GM21786 (cell line): ENCODE measurements around the gene GNAZ.

ENCODE experiments used
- ATAC-seq: cut with Tn5 transposase; IDR thresholded peaks from one replicate; pipeline ENCODE4 v1.9.1; 2021; ENCODE audit not compliant: unreplicated experiment

The GNAZ gene

DNA sequence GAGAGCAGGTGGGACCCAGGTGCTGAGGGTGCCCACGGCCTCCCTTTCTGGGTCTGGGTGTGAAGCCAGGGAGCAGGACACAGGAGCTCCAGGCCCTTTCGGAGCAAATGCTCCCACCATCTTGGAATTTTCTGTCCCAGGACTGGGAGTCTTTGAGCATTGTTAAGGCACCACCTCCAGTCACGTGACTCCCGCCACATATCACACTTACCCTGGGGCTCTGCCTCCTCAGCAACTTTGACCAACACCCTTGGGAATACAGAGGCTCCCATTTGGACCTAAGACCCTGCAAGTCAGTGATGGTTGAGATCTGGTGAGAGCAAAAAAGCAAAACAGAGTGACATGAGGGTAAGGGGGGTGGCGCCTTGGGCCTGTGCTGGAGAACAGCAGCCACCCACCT is 35.6 kb downstream of the GNAZ start:
- ATAC-seq, result no peak

DNA sequence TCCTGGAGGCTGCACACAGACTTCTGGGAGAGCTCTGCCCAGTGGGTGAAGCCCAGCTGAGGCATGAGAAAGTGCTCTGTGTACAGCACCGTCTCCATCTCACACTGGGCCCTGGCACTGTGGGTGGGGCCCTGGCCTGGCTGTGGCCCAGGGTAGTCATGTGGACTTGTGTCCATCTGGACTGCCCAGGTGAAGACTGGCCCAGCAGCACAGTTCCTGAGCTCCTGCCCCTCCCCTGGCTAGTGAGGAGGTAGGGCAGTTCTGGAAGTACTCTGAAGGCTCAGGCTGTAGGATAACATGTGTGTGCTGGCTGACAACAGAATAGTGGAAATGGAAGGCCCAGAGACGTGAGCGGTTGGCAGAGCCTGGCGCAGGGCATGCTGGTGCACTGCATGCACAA is 36.0 kb downstream of the GNAZ start:
- ATAC-seq, result no peak

DNA sequence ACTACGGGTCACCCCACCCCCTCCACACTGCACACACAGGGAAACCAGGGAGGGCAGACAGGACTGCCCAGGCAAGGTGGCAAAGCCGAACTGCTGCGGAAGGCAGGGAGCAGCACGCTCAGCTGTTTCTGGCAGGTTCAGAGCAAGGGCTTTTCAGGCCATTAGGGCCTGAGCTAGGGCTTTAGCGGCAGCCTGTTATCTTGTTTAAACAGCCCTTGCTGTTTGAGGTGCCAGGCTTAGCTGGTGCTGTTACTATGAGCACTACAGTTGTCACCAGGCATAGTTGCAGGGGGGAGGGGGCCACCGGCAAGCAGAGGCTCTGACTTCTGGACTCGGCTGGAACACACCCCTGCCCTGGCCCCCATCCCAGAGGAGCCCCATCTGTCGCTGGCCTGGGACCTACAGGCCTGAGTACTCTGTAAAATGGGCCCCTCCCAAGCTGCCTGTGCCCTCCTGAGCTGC is 36.6 kb downstream of the GNAZ start:
- no peak for ATAC-seq

DNA sequence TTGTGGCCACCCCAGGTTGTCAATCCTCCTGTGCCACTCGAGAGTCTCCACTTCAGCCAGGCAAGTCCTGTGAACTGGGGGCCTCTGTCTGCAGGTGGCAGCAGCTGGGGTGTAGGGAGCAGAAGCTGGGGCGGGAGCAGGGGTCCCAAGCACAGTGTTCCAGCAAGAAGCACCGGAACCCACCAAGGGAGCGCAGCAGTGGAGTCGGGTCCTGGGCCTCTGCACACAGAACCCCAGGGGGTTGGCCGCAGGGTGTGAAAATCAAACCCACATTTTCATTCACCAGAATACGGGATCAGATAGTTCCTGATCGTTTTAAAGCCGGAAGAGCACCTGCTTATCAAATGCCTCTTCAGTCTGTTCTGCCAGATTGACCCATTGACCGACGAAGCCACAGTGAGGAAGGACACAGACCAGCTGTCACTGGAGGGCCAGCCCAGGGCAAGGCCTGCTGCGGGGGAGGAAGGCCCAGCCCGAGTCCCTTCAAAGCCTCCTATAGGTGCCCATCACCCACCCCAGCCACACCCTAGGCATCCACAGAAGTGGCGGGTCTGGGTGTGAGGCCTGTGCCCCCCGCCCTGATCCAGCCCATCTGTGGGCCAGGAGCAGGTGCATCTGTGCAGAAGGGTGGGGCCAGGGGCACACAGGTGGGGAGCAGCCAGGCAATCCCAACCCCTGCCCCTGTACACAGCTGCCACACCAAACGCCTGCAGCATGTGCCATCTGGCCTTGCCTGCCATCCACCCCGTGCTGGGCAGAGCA is 37.3 kb downstream of the GNAZ start:
- no peak for ATAC-seq

DNA sequence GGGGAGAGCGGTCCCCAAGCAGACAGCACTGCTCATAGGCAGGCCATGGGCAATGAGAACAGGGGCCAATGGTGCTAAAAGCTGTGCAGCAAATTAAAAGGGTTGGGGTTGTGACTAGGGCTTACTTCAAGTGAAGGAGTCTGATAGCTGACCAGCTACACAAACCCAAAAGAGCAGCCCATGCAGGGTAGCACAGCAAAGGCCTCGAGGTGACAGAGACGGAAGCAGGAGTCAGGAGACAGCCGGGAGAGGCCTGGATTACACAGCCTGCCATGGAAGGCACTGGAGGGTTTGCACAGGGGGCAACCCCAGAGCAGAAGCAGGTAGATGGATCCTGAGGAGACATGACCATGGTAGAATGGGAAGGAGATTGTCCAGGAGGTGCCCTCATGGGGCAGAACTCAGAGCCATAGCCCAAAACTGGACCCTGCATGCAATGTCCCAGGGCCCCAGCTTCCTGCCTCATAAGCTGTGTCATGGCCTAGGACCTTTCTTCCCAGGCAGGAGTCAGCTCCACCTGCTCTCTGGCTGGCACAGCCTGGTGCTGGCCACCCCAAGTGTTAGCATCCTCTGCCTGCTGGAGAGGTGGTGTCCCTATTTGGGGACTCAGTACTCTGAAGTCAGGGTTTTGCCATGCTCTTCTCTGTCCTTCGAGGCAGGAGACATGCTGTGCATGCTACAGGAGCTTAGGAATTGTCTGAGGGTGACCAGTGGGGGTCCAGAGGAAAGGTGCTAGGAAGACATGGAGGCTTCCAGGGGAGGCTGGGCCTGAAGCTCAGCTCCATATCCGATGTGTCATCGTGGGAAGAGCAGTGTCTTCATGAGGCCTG is 38.1 kb downstream of the GNAZ start:
- no peak for ATAC-seq

DNA sequence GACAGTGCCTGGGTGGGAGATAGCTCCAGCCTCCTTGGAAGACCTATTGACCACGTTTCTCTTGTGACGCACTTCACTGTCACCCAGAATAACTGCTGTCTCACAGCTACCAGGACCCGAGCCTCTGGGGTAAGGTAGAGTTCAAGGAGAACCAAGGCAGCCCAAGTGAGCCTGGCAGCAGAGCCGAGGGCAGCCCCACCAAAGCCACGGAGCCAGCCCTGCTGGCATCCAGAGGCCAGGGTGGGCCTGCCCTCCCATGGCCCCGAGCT is 38.7 kb downstream of the GNAZ start:
- ATAC-seq, result no peak

DNA sequence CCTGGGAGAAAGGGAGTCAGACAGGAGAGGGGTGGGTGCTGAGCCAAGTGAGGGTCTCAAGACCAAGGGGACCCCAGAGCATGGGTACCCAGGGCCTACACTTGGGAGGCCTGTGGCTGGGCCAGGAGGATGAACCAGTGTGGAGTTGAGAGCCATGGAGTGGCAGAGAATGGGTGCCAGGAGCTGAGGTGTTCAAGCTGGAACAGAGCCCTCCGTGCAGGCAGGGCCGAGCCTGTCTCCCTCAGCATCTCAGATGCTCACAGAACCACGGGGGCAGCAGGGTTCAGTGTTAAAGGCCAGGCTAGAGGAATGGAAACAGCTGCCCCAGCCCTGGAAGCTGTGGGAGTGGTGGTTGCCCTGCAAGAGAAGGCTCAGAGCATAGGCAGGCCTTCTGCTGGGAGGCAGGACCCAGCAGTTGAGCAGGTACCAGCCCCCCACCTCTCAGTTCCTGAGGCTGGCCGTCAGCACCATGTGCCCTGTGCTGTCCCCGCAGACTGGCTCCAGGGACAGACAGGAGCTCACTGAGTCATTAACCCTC is 39.2 kb downstream of the GNAZ start:
- no peak for ATAC-seq

DNA sequence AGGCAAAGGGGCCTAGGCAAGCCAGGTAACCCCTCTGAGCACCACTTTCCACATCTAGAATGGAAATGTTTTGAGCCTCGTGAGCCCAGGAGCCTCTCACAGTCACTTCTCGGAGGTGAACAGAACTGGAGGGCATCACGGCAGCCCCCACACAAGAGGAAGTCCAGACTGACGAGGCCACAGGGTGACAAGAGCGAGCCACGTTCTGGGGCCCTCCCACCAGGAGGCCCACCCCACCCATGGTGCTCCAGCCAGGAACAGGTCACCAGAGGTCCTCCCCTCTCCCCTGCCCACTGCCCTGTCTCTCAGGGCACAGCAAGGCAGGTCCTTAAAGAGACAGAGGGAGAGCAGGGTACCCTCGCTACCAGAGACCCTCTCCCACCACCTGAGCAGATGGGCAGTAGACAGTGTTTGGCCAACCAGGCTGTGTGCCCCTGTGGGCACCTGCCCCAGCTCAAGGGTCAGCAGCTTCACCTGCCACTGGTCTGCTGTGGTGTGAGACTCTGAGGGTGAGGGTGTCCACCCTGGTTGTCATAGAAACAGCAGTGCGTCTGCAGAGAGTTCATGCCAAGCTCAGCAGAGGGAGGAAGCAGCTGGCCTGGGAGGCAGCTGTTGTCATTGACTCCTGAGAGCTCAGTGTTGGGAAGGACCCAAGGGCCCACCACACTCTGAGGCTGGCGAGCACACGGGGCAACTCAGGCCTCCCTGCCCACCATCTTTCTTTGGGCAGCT is 40.0 kb downstream of the GNAZ start:
- ATAC-seq, result no peak

DNA sequence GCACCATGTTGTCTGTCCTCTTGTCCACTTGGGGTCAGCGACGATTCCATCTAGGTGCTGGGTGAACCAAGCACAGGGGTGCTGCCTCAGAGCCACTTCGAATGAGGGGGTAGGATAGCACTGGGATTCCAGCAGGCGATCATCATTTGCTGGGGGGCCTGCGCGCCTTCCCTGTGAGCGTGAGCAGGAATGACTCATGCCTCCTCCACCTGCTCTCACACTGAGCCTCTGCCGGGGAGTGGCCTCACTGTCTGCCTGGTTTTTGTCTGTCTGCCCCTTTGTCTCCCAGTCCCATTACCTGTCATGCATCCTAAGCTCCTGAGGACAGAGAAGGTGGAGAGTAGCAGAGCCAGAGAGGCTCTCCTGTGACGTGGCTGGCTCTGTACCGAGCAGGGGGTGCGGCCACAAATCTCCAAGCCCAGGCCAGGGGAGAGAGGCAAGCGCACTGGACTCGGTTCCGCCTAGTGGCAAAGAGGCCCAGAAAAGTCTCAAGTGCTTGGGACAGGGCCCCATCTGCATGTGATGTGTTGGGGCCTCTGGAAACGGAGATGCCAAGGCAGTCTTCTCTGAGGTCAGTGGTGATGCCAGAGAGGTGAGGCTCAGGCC is 40.7 kb downstream of the GNAZ start:
- no peak for ATAC-seq

DNA sequence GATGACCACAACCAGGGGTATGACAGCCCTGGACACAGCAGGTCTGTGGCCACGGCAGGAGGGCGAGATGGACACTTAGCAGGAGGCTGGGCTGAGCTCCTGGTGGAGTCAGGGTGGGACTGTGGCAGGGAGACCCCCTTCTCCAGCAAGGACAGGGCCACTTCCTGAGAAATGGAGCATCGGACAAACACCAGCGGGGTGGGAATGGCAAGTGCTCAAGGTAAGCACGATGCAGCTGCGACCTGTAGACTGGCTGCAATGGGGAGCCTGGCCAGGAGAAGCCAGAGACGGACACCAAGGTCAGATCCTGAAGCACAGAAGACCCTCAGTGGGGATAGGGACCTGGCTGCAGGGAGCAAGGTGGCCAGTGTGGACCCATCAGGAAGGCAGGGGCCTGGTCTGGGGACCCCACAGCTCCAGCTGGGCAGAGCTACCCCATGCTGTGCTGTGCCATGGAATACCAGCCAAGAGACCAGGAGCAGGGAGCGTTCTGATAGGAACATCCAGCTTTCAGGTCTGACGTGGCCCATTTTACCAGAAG is 42.2 kb downstream of the GNAZ start:
- ATAC-seq, result no peak

DNA sequence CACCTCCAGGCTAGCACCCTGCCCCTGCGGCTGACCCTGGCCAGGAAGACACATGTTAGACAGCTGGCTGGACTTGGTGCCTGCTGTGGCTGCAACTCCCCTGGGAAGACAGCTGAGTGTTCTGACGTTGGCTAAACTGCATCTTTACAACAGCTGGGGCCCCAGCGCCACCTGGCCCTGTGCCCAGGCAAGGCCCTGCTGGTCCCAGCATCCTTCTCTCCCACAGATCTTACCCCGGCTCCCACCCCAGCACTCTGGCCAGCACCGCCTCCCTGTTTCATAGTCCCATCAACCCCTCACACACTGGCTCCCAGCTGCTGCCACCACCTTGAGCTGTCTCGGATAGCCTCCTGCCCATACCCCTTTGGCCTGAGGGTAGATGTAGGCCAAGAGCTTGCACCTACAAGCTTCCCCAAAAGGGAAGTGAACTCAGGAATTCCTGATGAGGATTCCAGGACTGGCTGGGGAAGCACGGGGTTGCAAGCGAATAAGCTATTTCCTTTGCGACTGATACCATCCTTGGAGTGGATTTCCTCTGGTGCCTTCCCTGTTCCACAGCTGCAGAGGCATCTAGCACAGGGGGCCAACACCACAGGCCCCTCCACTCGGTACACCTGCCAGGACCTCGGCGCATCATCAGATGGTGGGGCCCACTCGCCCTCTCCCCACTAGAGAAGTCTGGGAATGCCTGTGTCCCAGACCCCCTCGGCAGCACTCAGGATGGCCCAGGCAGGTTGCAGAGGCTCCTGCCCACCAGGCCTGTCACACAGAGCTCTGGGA is 42.9 kb downstream of the GNAZ start:
- no peak for ATAC-seq

DNA sequence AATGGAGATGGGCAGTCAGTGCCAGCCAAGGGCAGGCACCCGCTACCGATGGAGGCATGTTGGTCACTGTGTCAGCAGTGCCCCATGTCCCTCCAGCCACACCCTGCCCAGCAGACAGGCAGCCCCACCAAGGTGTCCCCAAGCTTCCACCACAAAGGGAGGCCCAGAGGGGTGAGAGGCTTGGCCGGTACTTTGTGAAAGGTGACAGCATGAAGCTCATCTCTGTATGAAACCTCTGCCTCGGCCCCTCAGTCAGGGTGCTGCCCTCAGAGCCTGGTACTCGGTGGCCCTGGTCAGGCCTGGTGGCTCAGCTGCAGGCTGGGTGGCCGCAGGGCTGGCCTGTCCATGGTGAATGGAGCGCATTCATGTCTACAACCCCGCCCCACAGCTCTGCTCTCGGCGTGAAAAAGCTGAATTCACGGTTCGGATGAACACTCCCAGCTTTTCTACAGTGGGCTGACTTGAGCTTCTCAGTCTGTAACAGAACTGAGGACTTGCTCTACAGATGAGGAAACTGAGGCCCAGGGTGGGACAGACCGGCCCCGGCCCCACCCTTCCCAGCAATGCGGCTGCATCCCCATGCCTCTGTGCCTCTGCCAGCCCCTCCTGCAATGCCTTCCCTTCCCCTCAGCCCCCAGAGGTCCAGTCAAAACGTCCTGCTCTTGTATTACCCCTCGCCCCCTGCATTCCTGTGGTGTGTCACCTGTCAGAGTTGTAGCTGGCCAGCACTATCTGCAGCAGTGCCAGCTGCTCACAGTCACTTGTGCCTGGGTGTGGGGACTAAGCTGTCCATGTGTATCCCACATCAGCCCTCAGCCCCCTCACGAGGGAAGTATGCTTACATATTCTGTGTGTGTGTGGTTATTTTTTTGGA is 43.8 kb downstream of the GNAZ start:
- ATAC-seq, result no peak

DNA sequence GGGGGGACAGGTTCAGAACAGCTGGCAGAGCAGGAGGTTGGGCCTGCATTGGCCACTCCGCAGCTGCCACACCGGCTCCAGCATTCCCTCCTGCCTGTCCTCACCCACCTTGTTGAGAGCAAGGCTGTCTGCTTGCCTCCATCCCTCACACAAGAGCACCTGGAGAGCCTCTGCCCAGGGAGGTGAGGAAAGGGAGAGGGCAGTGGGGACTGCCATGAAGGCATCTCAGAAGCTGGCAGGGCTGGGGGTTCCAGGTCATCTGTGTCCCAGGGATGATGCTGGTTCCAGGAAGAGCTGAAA is 44.4 kb downstream of the GNAZ start:
- no peak for ATAC-seq

DNA sequence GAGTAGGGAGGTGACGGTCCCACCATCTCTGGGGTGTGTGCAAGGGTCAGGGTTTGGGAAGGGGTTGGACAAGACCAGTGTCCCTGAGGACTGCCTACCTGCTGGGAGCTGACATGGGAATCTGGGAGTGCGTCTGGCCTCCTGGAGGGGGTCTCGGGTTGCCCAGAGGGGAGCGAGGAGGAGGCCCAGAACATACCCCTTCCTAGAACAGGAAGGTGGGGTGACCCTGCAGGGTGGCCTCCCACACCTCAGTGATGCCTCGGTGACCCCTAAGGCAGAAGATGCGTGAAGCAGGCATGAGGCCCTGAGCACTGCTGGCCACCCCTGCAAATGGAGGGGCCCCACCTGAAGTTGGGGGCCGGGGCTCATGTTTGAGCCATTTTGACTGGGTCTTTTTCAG is 45.0 kb downstream of the GNAZ start:
- ATAC-seq, result no peak

DNA sequence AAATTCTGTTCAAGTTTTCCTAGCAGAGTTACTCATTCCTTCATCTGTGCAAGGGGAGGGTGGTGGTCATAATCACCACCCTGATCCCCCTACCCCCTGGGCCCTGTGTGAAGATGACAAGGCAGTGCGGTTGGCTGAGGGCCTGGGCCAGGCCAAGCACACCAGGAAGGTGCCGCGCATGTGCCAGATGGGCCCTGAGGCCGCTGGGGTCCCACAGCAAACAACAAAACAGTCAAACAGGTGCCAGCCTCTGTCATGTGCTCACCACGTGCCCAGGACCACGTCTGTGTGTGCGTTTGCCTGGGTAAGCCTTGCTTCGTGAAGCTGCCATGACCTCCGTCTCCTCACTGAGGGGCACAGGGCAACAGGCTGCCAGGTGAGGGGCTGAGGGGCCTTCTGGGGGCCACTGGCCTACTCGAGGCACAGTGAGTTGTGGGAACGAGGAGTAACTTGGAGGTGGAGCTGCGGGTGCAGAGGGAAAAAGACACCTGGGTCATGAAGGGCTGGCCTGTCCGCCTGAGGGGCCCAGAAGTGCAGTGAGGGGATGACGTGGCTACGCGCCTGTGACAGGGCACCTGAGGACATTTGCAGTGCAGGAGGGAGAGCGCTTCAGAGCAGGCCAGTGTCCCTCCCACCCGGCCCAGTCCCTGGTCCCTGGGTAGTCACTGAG is 45.6 kb downstream of the GNAZ start:
- ATAC-seq, result no peak

DNA sequence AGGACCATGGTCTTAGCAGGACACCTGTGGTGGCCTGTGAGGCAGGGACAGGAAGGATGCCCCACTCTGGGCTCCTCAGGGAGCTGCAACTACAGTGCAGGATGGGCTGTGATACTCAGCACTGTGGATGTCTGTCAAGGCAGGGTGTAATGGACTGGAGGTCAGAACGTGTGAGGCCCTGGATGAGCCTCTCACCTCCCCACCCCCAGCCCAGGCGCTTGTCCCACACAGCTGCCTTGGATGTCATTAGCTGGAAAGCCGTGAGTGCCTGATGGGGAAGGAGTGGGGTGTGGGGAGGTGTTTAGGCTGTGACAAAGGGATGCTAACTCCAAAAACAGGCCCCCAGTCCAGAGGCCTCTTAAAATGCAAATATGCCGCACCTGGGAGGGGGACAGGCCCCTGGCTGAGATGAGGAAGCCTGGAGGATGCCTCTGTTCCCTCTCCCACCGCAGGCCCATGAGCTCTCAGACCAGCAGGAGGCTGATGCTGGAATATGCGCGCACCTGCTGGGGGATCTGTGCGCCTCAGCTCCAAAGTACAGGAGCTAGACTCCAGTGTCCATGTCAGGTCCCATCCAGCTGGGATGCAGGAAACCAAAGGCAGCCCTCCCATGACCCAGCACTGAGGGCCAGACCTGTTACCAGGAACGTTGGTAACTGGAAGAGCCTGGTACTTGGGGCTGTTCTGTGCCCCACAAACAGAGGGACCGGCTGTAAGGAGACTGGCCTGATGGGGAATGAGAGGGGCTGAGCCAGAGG is 46.4 kb downstream of the GNAZ start:
- no peak for ATAC-seq

DNA sequence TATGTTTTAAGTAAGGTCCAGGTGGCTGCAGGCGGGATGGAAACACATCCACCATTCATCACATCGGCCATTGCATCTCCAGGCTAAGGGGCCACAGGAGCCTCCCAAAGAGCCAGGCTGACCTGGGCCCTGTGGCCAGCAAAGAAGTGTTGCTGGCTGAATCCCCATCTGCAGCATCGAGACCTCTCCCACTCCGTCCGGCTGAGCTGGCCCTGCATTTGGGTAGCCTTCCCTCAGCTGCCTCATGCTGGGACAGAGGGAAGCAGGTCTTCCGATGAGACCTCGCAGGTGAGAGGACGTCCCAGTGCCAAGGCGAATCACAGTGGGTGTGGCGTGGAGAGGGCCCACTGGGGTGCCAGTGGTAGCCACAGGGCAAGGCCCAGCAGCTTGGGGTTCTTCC is 47.0 kb downstream of the GNAZ start:
- ATAC-seq, result no peak
